ENCODE measurements around the gene TOPORS.

Gene TOPORS

GRCh38 chr9:32503008-32503407, 49.4 kb downstream of the TOPORS start:
- DNase-seq (ENCODE audit: low read depth, low spot score): no peak

GRCh38 chr9:32502464-32502863, 49.9 kb downstream of the TOPORS start:
- no peak for DNase-seq (ENCODE audit: low read depth, low spot score)

- no peak for DNase-seq (ENCODE audit: low read depth, low spot score)
Observed at GRCh38 chr9:32501868-32502267, 50.5 kb downstream of the TOPORS start.

- DNase-seq (ENCODE audit: low read depth, low spot score): no peak
Observed at GRCh38 chr9:32500768-32501167, 51.6 kb downstream of the TOPORS start.

GRCh38 chr9:32497921-32498320, 54.5 kb downstream of the TOPORS start:
- DNase-seq (ENCODE audit: low read depth, low spot score): no peak

GRCh38 chr9:32490601-32491000, 61.8 kb downstream of the TOPORS start:
- DNase-seq (ENCODE audit: low read depth, low spot score): no peak

All from activated CD4-positive, CD25-positive, alpha-beta regulatory T cell treated with anti-CD3 and anti-CD28 coated beads, Interleukin-2, amount 50 U/mL, for 16 hours (primary cell).